ENCODE data around the gene RO60.

RO60 gene

DNA sequence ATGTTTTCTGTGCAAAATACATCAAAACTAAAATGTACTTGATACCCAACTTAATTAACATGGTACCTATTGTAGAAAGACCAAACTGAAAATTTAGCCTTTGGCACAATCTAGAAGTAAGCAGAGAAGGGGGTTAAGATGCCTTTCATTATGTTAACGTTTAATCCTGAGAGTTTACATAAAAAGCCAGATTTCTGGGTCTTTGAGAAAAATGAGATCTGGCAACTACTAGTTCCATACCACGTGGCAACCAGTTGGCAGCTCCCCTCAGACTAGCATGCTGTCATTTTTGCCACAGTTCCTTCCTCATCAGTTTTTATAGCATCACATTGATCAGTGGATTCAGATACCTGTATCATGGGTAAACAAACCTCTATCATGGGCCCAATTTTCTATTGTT, 1.5 kb downstream of the RO60 start:
- DNase-seq (ENCODE audit: low read depth in 2 of 2) = no peak

DNA sequence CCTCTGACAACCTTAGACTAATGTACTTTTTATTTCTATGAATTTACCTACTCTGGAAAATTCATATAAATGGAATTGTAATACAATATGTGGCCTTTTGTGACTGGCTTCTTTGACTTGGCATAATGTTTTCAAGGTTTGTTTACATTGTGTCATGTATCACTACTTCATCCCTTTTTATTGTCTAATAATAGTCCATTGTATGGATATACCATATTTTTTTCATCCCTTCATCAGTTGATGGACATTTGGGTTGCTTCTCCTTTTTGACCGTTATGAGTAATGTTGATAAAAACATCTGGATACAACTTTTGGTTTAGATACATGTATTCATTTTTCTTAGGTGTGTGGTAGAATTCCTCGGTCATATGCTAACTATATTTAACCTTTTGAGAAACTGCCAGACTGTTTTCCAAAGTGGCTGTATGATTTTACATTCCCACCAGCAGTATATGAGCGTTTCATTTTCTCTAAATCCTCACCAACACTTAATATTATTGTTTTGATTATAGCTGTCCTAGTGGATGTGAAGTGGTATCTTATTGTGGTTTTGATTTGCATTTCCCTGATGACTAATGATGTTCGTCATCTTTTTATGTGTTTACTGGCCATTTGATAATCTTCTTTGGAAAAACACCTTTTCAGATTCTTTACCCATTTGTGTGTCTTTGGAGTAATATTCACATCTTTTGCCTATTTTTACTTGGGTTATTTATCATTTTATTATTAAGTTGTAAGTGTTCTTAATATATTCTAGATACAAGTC, 3.5 kb downstream of the RO60 start:
- no peak for DNase-seq (ENCODE audit: low read depth in 2 of 2)

- no peak for DNase-seq (ENCODE audit: low read depth in 2 of 2)
These were observed 6.5 kb downstream of the RO60 start for GRCh38 chr1:193065954-193066353.

GRCh38 chr1:193066606-193067005, 7.2 kb downstream of the RO60 start:
- DNase-seq (ENCODE audit: low read depth in 2 of 2) = no peak

DNA sequence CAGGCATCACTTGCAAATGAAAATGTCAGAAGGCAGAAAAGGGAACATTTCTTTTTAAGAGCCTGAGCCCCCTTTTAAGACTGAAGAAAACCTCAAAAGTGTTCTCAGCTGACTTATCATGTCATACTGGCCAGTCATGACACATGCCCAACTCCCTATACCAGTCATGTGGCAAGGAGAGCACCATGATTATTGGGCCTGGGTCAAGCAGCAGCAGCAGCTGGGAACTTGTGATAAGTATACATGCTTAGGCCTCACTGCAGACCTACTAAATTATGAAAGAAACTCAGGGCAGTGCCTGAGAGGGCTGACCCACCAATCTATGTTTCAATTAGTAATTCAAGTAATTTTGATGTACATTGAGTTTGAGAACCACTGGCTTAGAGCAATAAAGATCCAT, 8.6 kb downstream of the RO60 start:
- DNase-seq (ENCODE audit: low read depth in 2 of 2) = no peak

DNA sequence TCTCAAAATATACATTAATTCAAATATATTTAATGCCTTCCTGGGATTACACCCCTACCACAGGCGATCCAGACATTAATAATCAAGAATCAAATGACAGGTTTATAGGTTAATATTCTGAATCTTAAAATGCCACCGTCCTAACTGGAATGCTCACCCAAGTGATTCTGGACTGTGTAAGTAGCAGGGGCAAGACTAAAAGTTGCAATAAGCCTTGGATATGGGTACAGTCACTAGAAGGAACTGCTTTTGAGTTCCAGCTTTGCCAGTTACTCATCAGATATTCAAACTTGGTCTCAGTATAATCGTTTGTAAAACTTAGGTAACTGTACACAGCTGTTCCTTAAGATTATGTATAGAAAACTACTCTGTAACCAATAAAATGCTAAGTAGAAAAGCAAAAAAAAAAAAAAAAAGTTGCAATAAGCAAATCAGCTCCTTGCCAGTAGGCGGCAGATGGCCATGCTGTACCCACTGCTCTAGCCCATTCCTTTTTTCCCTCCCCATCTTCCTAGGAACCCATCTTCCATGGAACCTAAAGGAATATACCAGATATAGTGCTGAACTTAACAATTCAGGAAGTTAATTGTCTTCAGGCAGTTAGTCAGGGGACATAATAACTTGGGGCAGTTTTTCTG, 10.5 kb downstream of the RO60 start:
- DNase-seq (ENCODE audit: low read depth in 2 of 2) = no peak

GRCh38 chr1:193070386-193070753, 11.0 kb downstream of the RO60 start:
- no peak for DNase-seq (ENCODE audit: low read depth in 2 of 2)

DNA sequence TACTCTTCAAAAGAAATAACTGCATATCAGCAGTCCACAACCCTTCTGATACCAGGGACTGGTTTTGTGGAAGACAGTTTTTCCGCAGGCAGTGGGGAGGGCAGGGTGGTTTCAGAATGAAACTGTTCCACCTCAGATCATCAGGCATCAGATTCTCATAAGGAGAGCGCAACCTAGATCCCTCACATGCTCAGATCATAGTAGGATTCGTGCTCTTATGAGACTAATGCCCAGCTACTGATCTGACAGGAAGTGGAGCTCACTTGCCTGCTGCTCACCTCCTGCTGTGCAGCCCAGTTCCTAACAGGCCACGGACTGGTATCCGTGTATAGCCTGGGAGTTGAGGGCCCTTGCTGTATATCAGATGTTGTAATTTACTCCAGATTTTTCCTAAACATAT, 11.5 kb downstream of the RO60 start:
- DNase-seq (ENCODE audit: low read depth in 2 of 2) = no peak

- no peak for DNase-seq (ENCODE audit: low read depth in 2 of 2)
These were observed 18.6 kb downstream of the RO60 start for GRCh38 chr1:193077991-193078390.

DNA sequence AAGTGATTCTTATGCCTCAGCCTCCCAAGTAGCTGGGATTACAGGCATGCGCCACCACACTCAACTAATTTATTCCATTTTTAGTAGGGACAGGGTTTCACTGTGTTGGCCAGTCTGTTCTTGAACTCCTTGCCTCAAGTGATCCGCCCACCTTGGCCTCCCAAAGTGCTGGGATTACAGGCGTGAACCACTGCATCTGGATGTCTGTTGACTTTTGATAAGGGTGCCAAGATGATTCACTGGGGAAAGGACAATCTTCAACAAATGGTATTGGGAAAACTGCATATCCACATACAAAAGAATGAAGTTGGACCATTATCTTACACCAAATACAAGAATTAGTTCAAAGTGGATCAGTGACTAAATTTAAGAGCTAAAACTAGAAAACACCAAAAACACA, 19.8 kb downstream of the RO60 start:
- DNase-seq (ENCODE audit: low read depth in 2 of 2) = no peak

DNA sequence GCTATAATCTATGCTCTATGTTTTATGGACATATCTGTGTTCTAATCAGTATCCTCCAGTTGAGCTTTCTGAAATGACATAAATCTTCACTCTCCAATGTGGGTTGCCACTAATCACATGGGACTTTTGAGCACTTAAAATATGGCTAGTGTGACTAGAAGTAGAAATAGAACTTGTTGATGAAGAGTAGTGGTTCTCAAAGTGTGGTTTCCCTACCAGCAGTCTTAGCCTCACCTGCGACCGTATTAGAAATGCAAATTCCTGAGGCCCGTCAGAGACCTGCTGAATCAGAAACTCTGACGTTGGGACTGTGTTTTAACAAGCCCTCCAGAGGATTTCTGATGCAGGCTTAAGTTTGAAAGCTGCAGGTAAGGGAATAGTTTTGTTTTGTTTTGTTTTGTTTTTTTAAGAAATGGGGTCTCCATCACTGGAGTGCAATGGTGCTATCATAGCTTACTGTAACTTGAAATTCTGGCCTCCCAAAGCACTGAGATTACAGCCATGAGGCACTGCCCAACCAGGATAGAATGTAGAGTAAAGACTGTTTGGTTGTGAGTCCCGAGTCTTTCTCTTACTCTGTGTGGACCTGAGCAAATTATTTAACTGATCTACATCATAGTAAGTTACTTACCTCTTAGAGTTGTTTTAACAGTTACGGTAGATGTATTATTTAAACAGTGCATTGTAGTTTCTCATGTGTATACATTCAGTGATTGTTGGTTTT, 24.1 kb downstream of the RO60 start:
- no peak for DNase-seq (ENCODE audit: low read depth in 2 of 2)

DNA sequence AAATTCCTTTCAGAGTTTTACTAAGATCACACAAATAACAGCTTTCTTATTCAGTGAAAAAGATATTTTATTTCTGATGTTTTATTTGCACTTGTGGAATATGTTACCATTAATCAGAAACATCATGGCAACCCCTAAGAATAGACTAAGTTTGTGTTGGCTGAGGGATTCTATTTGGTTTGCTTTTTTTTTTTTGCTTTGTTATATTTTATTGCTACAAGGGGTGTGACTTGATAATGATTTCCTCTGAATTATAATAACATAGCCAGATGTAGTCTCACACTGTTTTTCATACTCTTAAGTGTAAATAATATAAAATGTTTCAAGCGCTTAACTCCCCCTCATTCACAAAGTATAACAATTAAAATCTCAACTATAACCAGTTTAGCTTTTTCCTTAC, 25.9 kb downstream of the RO60 start:
- DNase-seq (ENCODE audit: low read depth in 2 of 2) = no peak

GRCh38 chr1:193086342-193086741, 26.9 kb downstream of the RO60 start:
- DNase-seq (ENCODE audit: low read depth in 2 of 2) = no peak

DNA sequence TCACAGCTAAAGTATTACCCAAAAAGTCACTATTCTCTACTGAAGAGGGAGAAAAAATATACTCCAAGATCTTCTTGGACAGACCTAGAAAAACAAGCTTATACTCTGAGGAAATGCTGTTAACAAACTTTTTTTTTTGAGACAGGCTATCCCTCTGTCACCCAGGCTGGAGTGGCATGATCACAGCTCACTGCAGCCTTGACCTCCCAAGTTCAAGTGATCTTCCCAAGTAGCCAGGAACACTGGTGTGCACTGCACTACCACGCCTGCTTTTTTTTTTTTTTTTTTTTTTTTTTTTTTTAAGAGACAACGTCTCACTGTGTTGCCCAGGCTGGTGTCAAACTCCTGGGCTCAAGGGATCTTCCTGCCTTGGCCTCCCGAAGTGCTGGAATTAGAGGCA, 28.5 kb downstream of the RO60 start:
- no peak for DNase-seq (ENCODE audit: low read depth in 2 of 2)

GRCh38 chr1:193090865-193091264, 31.5 kb downstream of the RO60 start:
- DNase-seq (ENCODE audit: low read depth in 2 of 2) = no peak

- DNase-seq (ENCODE audit: low read depth in 2 of 2) = no peak
These were observed 34.7 kb downstream of the RO60 start for GRCh38 chr1:193094112-193094511.

- no peak for DNase-seq (ENCODE audit: low read depth in 2 of 2)
These were observed 43.2 kb downstream of the RO60 start for GRCh38 chr1:193102662-193103061.

- no peak for DNase-seq (ENCODE audit: low read depth in 2 of 2)
These were observed 44.5 kb downstream of the RO60 start for GRCh38 chr1:193103759-193104501.

GRCh38 chr1:193104502-193104906, 45.1 kb downstream of the RO60 start:
- peak in 1 of 2 donors; percentile 14 for DNase-seq (ENCODE audit: low read depth in 2 of 2)

- DNase-seq (ENCODE audit: low read depth in 2 of 2) = peak; percentile 51 to 55
These were observed 45.8 kb downstream of the RO60 start, which contains the start of gene GLRX2 for GRCh38 chr1:193104907-193105820. GLRX2 (minus strand) TSS chr1:193105414; CDS start chr1:193105382, 32 bp downstream.

GRCh38 chr1:193105821-193106177, 46.4 kb downstream of the RO60 start:
- DNase-seq (ENCODE audit: low read depth in 2 of 2) = no peak

All from stimulated activated CD4-positive, alpha-beta T cell treated with anti-CD3 and anti-CD28 coated beads, Interleukin-1b, Interleukin-23, amount 100 ng/mL, for 4 hours (primary cell).